22Rv1 (cell line): Measurements from ENCODE around the gene APLN.

ENCODE experiments used
- ZFX ChIP-seq: fragments of 450-650 bp; IDR thresholded peaks from 2 replicates; pipeline ENCODE4 v1.6.1; 2017; ENCODE audit warnings: antibody characterized with exemption, borderline replicate concordance
- TF ChIP-seq, protein P1 (sequence below): fragments of 450-650 bp; IDR thresholded peaks from 2 replicates; pipeline ENCODE4 v1.5.1; 2017; ENCODE audit warnings: mild to moderate bottlenecking

DNA sequence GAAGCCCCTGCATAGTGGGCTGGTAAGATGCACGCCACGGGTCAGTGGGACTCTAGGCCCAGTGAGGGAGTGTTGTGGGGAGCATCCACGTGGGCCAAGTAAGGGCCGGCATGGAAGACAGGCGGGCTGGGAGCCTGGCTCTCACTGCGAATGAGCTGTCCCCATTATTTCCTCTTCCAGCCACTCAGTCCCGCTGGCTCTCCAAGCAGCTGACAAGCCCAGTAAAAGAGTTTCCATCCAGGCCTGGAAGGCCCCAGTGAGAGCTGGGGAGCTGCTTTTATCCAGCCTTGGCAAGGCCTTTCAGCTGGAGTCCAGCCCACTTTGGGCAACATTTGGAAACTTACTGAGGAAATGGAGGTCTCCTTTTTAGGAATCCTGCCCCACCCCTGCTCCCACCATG is 24.9 kb downstream of the APLN start:
- TF ChIP-seq, protein P1, sequence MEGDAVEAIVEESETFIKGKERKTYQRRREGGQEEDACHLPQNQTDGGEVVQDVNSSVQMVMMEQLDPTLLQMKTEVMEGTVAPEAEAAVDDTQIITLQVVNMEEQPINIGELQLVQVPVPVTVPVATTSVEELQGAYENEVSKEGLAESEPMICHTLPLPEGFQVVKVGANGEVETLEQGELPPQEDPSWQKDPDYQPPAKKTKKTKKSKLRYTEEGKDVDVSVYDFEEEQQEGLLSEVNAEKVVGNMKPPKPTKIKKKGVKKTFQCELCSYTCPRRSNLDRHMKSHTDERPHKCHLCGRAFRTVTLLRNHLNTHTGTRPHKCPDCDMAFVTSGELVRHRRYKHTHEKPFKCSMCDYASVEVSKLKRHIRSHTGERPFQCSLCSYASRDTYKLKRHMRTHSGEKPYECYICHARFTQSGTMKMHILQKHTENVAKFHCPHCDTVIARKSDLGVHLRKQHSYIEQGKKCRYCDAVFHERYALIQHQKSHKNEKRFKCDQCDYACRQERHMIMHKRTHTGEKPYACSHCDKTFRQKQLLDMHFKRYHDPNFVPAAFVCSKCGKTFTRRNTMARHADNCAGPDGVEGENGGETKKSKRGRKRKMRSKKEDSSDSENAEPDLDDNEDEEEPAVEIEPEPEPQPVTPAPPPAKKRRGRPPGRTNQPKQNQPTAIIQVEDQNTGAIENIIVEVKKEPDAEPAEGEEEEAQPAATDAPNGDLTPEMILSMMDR, result no peak
- TF ChIP-seq ZFX, result no peak
